Activated naive CD4-positive, alpha-beta T cell treated with anti-CD3 and anti-CD28 coated beads, Interleukin-2, amount 50 U/mL, for 24 hours (primary cell): ENCODE data around the gene GPR119.
"Not testable (repeated sequence)": the region's sequence is repeated elsewhere in the genome, so short reads cannot be mapped to it uniquely, and the experiment has no call there.

Experiments used
- H3K27ac Mint-ChIP-seq: one replicate; pipeline ENCODE4 v1.8.0; 2021; ENCODE audit warnings: mild to moderate bottlenecking, mixed read lengths
- H3K27me3 Mint-ChIP-seq: one replicate; pipeline ENCODE4 v1.8.0; 2021; ENCODE audit warnings: mixed read lengths
- H3K36me3 Mint-ChIP-seq: one replicate; pipeline ENCODE4 v1.8.0; 2021; ENCODE audit warnings: mixed read lengths
- H3K4me1 Mint-ChIP-seq: one replicate; pipeline ENCODE4 v1.8.0; 2021; ENCODE audit warnings: mixed read lengths
- H3K4me3 Mint-ChIP-seq: one replicate; pipeline ENCODE4 v1.8.0; 2021; ENCODE audit warnings: mild to moderate bottlenecking, mixed read lengths
- H3K9me3 Mint-ChIP-seq: one replicate; pipeline ENCODE4 v1.8.0; 2021; ENCODE audit warnings: mixed read lengths

The GPR119 gene

GRCh38 chrX:130376077-130376476 lies 9.4 kb downstream of the GPR119 start:
- H3K9me3 Mint-ChIP-seq = no peaks in the 10 kb centered on the region
- H3K4me3 Mint-ChIP-seq = no peak overlapping the region
- H3K27ac Mint-ChIP-seq = no peak overlapping the region
- H3K36me3 Mint-ChIP-seq = peaks cover 4% of the 10 kb centered on the region
- no peaks in the 10 kb centered on the region for H3K4me1 Mint-ChIP-seq
- no peaks in the 10 kb centered on the region for H3K27me3 Mint-ChIP-seq

DNA sequence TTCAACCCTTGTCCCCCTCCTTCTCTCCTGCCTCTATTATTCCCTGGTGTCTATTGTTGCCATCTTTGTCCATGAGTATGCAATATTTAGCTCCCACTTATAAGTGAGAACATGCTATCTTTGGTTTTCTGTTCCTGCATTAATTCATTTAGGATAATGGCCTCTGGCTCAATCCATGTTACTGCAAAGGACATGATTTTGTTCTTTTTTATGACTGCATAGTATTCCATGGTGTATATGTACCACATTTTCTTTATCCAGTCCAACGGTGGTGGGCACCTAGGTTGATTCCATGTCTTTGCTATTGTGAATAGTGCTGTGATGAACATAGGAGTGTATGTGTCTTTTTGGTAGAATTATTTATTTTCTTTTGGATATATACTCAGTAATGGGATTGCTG lies 33.4 kb downstream of the GPR119 start:
- not testable (repeated sequence) for H3K4me1 Mint-ChIP-seq, H3K27me3 Mint-ChIP-seq, H3K4me3 Mint-ChIP-seq, H3K9me3 Mint-ChIP-seq, H3K27ac Mint-ChIP-seq
- H3K36me3 Mint-ChIP-seq = peaks cover 14% of the 10 kb centered on the region

- Mint-ChIP-seq H3K4me1 (no peaks in the 10 kb centered on the region), H3K9me3 (no peaks in the 10 kb centered on the region), H3K27ac (no peak overlapping the region), H3K27me3 (no peaks in the 10 kb centered on the region), H3K4me3 (no peak overlapping the region), H3K36me3 (peaks cover 12% of the 10 kb centered on the region)
Observed at GRCh38 chrX:130351567-130351966, 33.9 kb downstream of the GPR119 start.

DNA sequence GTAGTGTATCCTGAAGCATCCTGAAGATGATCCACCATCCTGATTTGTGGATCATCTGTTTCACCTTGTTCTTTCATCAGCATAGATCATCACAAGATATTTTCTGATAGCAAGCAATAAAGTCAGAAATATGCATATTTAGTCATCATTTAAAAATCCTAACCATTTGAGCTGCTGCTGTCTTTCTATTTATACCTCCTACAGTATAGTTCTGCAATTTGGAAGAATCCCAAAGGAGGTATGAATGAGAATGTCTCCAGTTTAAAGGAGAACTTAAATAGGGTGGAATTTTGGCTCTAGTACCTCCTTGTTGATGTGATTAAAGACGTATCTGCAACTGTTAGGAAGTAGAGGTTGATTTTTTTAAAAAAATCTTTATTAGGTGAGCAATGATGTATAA lies 38.2 kb downstream of the GPR119 start:
- peaks cover 2% of the 10 kb centered on the region for H3K36me3 Mint-ChIP-seq
- H3K27ac Mint-ChIP-seq = no peak overlapping the region
- H3K4me3 Mint-ChIP-seq = no peak overlapping the region
- H3K27me3 Mint-ChIP-seq = no peaks in the 10 kb centered on the region
- H3K4me1 Mint-ChIP-seq = no peaks in the 10 kb centered on the region
- H3K9me3 Mint-ChIP-seq = no peaks in the 10 kb centered on the region

DNA sequence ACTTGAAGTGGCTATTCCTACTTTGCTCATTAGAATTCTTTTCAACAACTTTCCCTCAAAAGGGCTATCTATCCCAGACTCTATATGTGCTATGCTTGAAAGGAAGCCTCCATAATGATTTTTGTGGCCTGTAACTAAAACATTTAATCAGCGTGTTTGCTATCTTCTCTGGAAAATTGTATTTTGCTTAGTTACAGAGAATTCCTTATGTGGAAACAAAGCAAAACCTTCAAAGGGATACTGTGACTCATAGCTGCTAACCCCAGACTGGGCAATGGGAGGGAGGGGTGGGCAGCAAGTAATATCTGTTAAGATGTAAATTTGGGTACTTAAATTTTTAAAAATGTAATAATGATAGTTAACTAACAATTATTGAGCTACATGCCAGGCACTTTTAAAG lies 42.1 kb downstream of the GPR119 start:
- H3K4me3 Mint-ChIP-seq = no peak overlapping the region
- no peaks in the 10 kb centered on the region for H3K36me3 Mint-ChIP-seq

GRCh38 chrX:130340271-130340670 lies 45.2 kb downstream of the GPR119 start:
- peak overlapping the region; percentile 88 for H3K4me3 Mint-ChIP-seq
- H3K27me3 Mint-ChIP-seq = no peaks in the 10 kb centered on the region
- H3K4me1 Mint-ChIP-seq = peaks cover 24% of the 10 kb centered on the region
- no peaks in the 10 kb centered on the region for H3K9me3 Mint-ChIP-seq
- no peak overlapping the region for H3K27ac Mint-ChIP-seq
- H3K36me3 Mint-ChIP-seq = no peaks in the 10 kb centered on the region

More for the DNA sequence above, 42.1 kb downstream of the GPR119 start:
- Mint-ChIP-seq H3K9me3 (no peaks in the 10 kb centered on the region), H3K27me3 (no peaks in the 10 kb centered on the region), H3K4me1 (peaks cover 24% of the 10 kb centered on the region), H3K27ac (no peak overlapping the region)

DNA sequence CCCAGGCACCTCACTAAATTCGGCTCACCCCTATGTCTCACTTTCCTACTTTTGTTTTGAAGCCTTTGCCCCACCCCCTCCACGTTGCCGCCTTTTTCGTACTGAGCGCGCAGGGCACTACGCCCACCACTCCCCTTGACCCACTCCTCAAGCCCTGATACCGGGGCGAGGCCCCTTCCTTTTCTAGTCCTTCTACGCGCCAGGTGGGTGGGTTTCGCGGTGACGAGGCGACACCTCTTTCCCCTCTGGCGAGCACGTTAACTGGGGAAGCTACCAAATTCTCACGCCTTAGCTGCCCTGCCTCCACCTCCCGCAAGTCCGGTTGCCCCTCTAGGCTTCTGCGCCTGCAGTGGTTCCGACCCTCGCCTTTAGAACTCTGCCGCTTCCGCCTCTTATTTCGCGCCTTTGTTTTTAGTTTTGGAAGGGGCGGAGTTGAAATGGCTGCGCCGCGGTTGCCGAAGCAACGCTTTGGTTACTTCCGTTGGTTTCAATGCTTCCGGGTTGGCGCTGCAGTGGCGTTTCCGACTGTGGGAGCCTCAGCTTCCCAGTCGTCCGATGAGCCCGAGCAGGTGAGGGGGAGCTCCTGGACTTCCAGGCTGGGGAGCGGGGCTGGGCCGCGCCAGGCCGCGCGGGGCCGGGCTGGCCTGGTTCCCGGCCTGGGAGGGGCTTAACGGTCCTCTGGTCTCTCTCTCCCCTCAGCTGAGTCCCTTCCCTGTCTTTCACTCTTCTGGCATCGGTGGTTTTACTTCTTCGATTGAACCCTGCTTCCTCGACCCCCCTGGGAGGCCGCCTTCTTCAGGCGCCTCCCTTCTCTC lies 45.9 kb downstream of the GPR119 start, which contains the start of gene SLC25A14:
Gene SLC25A14 (plus strand): TSS at position 512 of the 815 bp plus-strand sequence. CDS start 360 bp downstream, outside the sequence.
- peaks cover 24% of the 10 kb centered on the region for H3K4me1 Mint-ChIP-seq
- H3K9me3 Mint-ChIP-seq = no peaks in the 10 kb centered on the region
- peak within 1 kb of the TSS; percentile 88 for H3K4me3 Mint-ChIP-seq
- H3K36me3 Mint-ChIP-seq = no peaks in the 10 kb centered on the region
- no peaks in the 10 kb centered on the region for H3K27me3 Mint-ChIP-seq
- peak within 1 kb of the TSS; percentile 79 for H3K27ac Mint-ChIP-seq

DNA sequence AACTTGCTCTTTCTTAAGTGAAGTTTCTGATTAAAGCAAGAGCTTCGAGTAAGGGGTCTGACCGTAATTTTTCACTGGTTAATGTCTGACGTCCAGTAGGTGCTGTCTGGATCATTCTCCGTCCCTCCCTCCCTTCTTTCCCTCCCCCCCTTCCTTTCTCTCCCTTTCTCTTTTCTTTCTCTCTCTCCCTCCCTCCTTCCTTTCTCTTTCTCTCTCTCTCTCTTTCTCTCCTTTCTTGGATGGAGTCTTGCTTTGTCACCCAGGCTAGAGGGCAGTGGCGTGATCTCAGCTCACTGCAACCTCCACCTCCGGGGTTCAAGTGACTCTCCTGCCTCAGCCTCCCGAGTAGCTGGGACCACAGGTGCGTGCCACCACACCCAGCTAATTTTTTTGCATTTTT lies 46.6 kb downstream of the GPR119 start:
- H3K9me3 Mint-ChIP-seq, H3K27ac Mint-ChIP-seq, H3K27me3 Mint-ChIP-seq, H3K36me3 Mint-ChIP-seq: not testable (repeated sequence)
- peak overlapping the region; percentile 88 for H3K4me3 Mint-ChIP-seq
- peaks cover 24% of the 10 kb centered on the region for H3K4me1 Mint-ChIP-seq

GRCh38 chrX:130336531-130336930 lies 48.9 kb downstream of the GPR119 start:
- Mint-ChIP-seq H3K36me3 (no peaks in the 10 kb centered on the region), H3K4me3 (no peak overlapping the region), H3K4me1 (peaks cover 18% of the 10 kb centered on the region), H3K27ac (no peak overlapping the region), H3K27me3 (no peaks in the 10 kb centered on the region), H3K9me3 (no peaks in the 10 kb centered on the region)
